Measurements from ENCODE around the gene IREB2. TPM values are rescaled to one million over a fixed set of nuclear protein-coding genes. Genes with fewer than 3 reads are reported as not detected.

IREB2 gene
- total and polyA plus RNA-seq, 2 experiments from 2014 or later: 23.4 to 68.4 TPM

GRCh38 chr15:78394026-78394425 lies 44.0 kb upstream of the IREB2 start:
- Histone ChIP-seq H3F3A (replicated peaks; ENCODE audit: low read depth) (no peaks in the 10 kb centered on the region), H3K36me3 (ENCODE audit: insufficient read depth) (no peaks in the 10 kb centered on the region), H3K9me2 (ENCODE audit: insufficient read depth) (0 out of 2 replicates have a peak, but pooled peaks cover 3% of the 10 kb centered on the region), H3K4me2 (no peak overlapping the region), H2AFZ (no peak overlapping the region), H3K79me2 (replicated peaks; ENCODE audit: insufficient read depth) (no peaks in the 10 kb centered on the region), H3K27ac (ENCODE audit: low read depth) (no peak overlapping the region), H4K20me1 (replicated peaks; ENCODE audit: insufficient read depth) (no peaks in the 10 kb centered on the region), H3K27me3 (ENCODE audit: insufficient read depth) (no peaks in the 10 kb centered on the region), H3K4me1 (ENCODE audit: insufficient read depth) (peaks cover 21% of the 10 kb centered on the region), H3K4me3 (no peak overlapping the region)
- peaks cover 48% of the 10 kb centered on the region for H3K4me1 Mint-ChIP-seq
- no peak overlapping the region for H3K4me3 Mint-ChIP-seq
- peaks cover 3% of the 10 kb centered on the region for H3K27me3 Mint-ChIP-seq (ENCODE audit: insufficient read depth, low read depth, poor library complexity)
- TF ChIP-seq EZH2phosphoT487 (IDR thresholded peaks at IDR 0.05; ENCODE audit: unreplicated experiment): no peak
- no peak for TF ChIP-seq CREB1 (CRISPR knock-in tag; IDR thresholded peaks at IDR 0.05; ENCODE audit: low read depth)
- H3K9me3 Mint-ChIP-seq: no peaks in the 10 kb centered on the region; the same call in 2 of the 3 replicates
- DNase-seq (ENCODE audit: low spot score) (no peak), ATAC-seq (no peak)
- no peaks in the 10 kb centered on the region for H3K36me3 Mint-ChIP-seq (ENCODE audit: low read depth)
- no peak overlapping the region; the same call in none of the 2 replicates for H3K27ac Mint-ChIP-seq

GRCh38 chr15:78394981-78395616 lies 42.9 kb upstream of the IREB2 start:
- no peak overlapping the region for H3K27ac ChIP-seq (ENCODE audit: low read depth)
- H3K4me2 ChIP-seq: 0 out of 2 replicates have a peak overlapping the region, but pooled peaks have one; percentile 44
- H3K4me1 ChIP-seq (ENCODE audit: insufficient read depth): peaks cover 16% of the 10 kb centered on the region
- H3K79me2 ChIP-seq (replicated peaks; ENCODE audit: insufficient read depth): no peaks in the 10 kb centered on the region
- peaks cover 44% of the 10 kb centered on the region for H3K4me1 Mint-ChIP-seq
- H3K27me3 Mint-ChIP-seq (ENCODE audit: insufficient read depth, low read depth, poor library complexity): peaks cover 1% of the 10 kb centered on the region
- H3K9me3 Mint-ChIP-seq: no peaks in the 10 kb centered on the region; the same call in 2 of the 3 replicates
- H3K36me3 Mint-ChIP-seq (ENCODE audit: low read depth): no peaks in the 10 kb centered on the region
- DNase-seq (ENCODE audit: low spot score): peak; percentile 57
- H3K27me3 ChIP-seq (ENCODE audit: insufficient read depth): no peaks in the 10 kb centered on the region
- H2AFZ ChIP-seq: peak overlapping the region; percentile 86
- no peak overlapping the region for H3K4me3 ChIP-seq
- H3K36me3 ChIP-seq (ENCODE audit: insufficient read depth): no peaks in the 10 kb centered on the region
- peak; percentile 88 for ATAC-seq
- no peaks in the 10 kb centered on the region for H3F3A ChIP-seq (replicated peaks; ENCODE audit: low read depth)
- no peak overlapping the region; the same call in 2 of the 3 replicates for H3K4me3 Mint-ChIP-seq
- H3K9me2 ChIP-seq (ENCODE audit: insufficient read depth): 0 out of 2 replicates have a peak, but pooled peaks cover 3% of the 10 kb centered on the region
- TF ChIP-seq JUNB (IDR thresholded peaks at IDR 0.05; ENCODE audit: unreplicated experiment) (no peak), CTCF (conservative IDR thresholded peaks at IDR 0.05; ENCODE audit: low read depth in 2 of 2) (no peak), ZNF462 (CRISPR knock-in tag; IDR thresholded peaks at IDR 0.05) (peak; percentile 67; the same call in 1 of the 2 replicates)
- H4K20me1 ChIP-seq (replicated peaks; ENCODE audit: insufficient read depth): no peaks in the 10 kb centered on the region
- peak overlapping the region; percentile 80; the same call in 1 of the 2 replicates for H3K27ac Mint-ChIP-seq

All from GM23338 (cell line).